Kidney (tissue), 14 donors: ENCODE measurements around the gene ASPHD1. TPM values are rescaled to one million over a fixed set of nuclear protein-coding genes. Genes with fewer than 3 reads are reported as not detected.
"Not testable (repeated sequence)": the region's sequence is repeated elsewhere in the genome, so short reads cannot be mapped to it uniquely, and the experiment has no call there.

Experiments used
- DNase-seq, 5 donors: peaks; one replicate each; pipeline ENCODE4 v3.0.0-alpha.2; 2013 to 2020
- FAIRE-seq: peaks from 2 replicates; lab custom pipeline; 2012; peaks lifted over from hg19 to GRCh38; lab: Jason Lieb, UNC
- H3K27ac ChIP-seq, 2 donors: one replicate each; pipeline ENCODE4 v1.7.0; 2013; ENCODE audit warnings: low read depth in 2 of 2, low read length in 2 of 2, inconsistent platforms in 1 of 2
- H3K27me3 ChIP-seq: one replicate; pipeline ENCODE4 v1.7.1; 2013; ENCODE audit warnings: low read length, inconsistent platforms; ENCODE audit not compliant: control insufficient read depth, insufficient read depth
- H3K36me3 ChIP-seq, 3 donors: one replicate each; pipeline versions ENCODE4 v1.7.0 to v1.7.1; 2013; ENCODE audit warnings: low read length in 3 of 3, control low read depth in 1 of 3, inconsistent platforms in 1 of 3; ENCODE audit not compliant: insufficient read depth in 3 of 3, control insufficient read depth in 2 of 3
- H3K4me1 ChIP-seq, 3 donors: one replicate each; pipeline versions ENCODE4 v1.7.0 to v1.7.1; 2013; ENCODE audit warnings: low read length in 3 of 3, inconsistent platforms in 1 of 3, low read depth in 1 of 3; ENCODE audit not compliant: control insufficient read depth in 2 of 3, insufficient read depth in 2 of 3
- H3K4me3 ChIP-seq, 3 donors: one replicate each; pipeline versions ENCODE4 v1.7.0 to v1.8.1; 2013; ENCODE audit warnings: low read length in 3 of 3, control low read depth in 1 of 3, inconsistent platforms in 1 of 3
- H3K9ac ChIP-seq, 3 donors: one replicate each; pipeline versions ENCODE4 v1.7.0 to v1.7.1; 2013; ENCODE audit warnings: low read length in 3 of 3, control low read depth in 1 of 3, inconsistent platforms in 1 of 3
- H3K9me3 ChIP-seq, 3 donors: one replicate each; pipeline versions ENCODE4 v1.7.0 to v1.7.1; 2013; ENCODE audit warnings: low read length in 3 of 3, control low read depth in 1 of 3, inconsistent platforms in 1 of 3; ENCODE audit not compliant: control insufficient read depth in 2 of 3, insufficient read depth in 1 of 3
- CTCF ChIP-seq: IDR thresholded peaks from 3 replicates; pipeline ENCODE4 v1.5.1; 2012; ENCODE audit warnings: mild to moderate bottlenecking, moderate library complexity, borderline replicate concordance; ENCODE audit not compliant: insufficient read depth; ENCODE audit errors: extremely low read depth
- intact Hi-C: fragments of 100-400 bp; cut with DNase I; formaldehyde crosslinking; loops from one replicate; pipeline ENCODE4 v1.11.1; 2022
- polyA plus RNA-seq: library from polyadenylated mRNA; stranded (reverse); fragments of 350-450 nt; fragmentation: Illumina TruSeq; extraction: RNeasy Lipid Tissue Mini Kit (QIAGEN cat#74804); gene quantifications from one replicate; pipeline ENCODE4 v1.2.3, GENCODE V29; 2014; ENCODE audit warnings: low read depth, low replicate concordance; ENCODE audit not compliant: insufficient read depth
- total RNA-seq: library from RNA; stranded (reverse); fragmentation: NEBNext Ultra II Directional; extraction: Animal tissue kit (Norgen Biotek cat#: 25700); gene quantifications from one replicate; pipeline ENCODE4 v1.2.1, GENCODE V29; 2021
- donor health status: control.
- donor health status: control.
- donor health status: control.
- donor health status: control.
- donor health status: control.
- donor health status: DM: yes; HTN: yes; CAD: no.
- donor health status: Normal renal cell carcinoma (clear cell type).

ASPHD1 gene
- total and polyA plus RNA-seq, 2 donors from 2014 or later, result 6.1 to 8.9 TPM

- no peak for FAIRE-seq
- Histone ChIP-seq H3K4me1 (no peaks in the 10 kb centered on the region), H3K4me3 (no peak overlapping the region), H3K27me3 (no peaks in the 10 kb centered on the region), H3K9me3 (no peaks in the 10 kb centered on the region), H3K27ac (no peak overlapping the region), H3K9ac (no peak overlapping the region), H3K36me3 (no peaks in the 10 kb centered on the region)
- DNase-seq, result no peak
- intact Hi-C loops, result no loop called here
- no peak for TF ChIP-seq CTCF
Measured at GRCh38 chr16:29908719-29909220, 8.5 kb downstream of the ASPHD1 start.

GRCh38 chr16:29909391-29909790 lies 9.1 kb downstream of the ASPHD1 start:
- no peaks in the 10 kb centered on the region for H3K9me3 ChIP-seq
- no peak overlapping the region for H3K27ac ChIP-seq
- H3K36me3 ChIP-seq, result no peaks in the 10 kb centered on the region
- no peak overlapping the region for H3K9ac ChIP-seq
- no peaks in the 10 kb centered on the region for H3K27me3 ChIP-seq
- DNase-seq (no peak), FAIRE-seq (no peak)
- intact Hi-C loops, result no loop called here
- no peaks in the 10 kb centered on the region for H3K4me1 ChIP-seq
- H3K4me3 ChIP-seq, result no peak overlapping the region
- TF ChIP-seq CTCF, result no peak

DNA sequence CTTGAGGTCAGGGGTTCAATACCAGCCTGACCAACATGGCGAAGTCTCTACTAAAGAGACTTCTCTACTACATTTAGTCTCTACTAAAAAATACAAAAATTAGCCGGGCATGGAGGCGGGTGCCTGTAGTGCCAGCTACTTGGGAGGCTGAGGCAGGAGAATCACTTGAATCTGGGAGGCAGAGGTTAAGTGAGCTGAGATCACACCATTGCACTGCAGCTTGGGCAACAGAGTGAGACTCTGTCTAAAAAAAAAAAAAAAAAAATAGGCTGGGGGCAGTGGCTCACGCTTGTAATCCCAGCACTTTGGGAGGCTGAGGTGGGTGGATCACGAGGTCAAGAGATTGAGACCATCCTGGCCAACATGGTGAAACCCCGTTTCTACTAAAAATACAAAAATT lies 9.6 kb downstream of the ASPHD1 start:
- intact Hi-C loops, H3K4me1 ChIP-seq, H3K4me3 ChIP-seq, FAIRE-seq, H3K27ac ChIP-seq, H3K9me3 ChIP-seq, DNase-seq, H3K36me3 ChIP-seq, H3K9ac ChIP-seq, H3K27me3 ChIP-seq: not testable (repeated sequence)

GRCh38 chr16:29910819-29911675 lies 10.8 kb downstream of the ASPHD1 start:
- FAIRE-seq (no peak), DNase-seq (no peak)
- no peaks in the 10 kb centered on the region for H3K9me3 ChIP-seq
- no peaks in the 10 kb centered on the region for H3K27me3 ChIP-seq
- intact Hi-C loops, result no loop called here
- no peak overlapping the region for H3K27ac ChIP-seq
- no peak for TF ChIP-seq CTCF
- H3K4me3 ChIP-seq, result no peak overlapping the region
- H3K9ac ChIP-seq, result no peak overlapping the region
- no peaks in the 10 kb centered on the region for H3K4me1 ChIP-seq
- H3K36me3 ChIP-seq, result no peaks in the 10 kb centered on the region
